ENCODE data around the gene MTMR3. TPM values are rescaled to one million over a fixed set of nuclear protein-coding genes. Genes with fewer than 3 reads are reported as not detected.

MTMR3 gene
- total RNA-seq, 1 donor, result 36.9 TPM

GRCh38 chr22:30033137-30033536 is 150.2 kb downstream of the MTMR3 start:
- DNase-seq (ENCODE audit: insufficient read length, low spot score, missing footprints), result no peak
- no peaks in the 10 kb centered on the region for H4K20me1 ChIP-seq (ENCODE audit: insufficient read depth, low read length)
- H3K4me2 ChIP-seq (ENCODE audit: insufficient read depth, low read length), result no peak overlapping the region
- no peak overlapping the region for H3K4me3 ChIP-seq (ENCODE audit: insufficient read depth, low read length)
- no peak overlapping the region for H3K27ac ChIP-seq (ENCODE audit: low read depth, low read length)
- TF ChIP-seq, protein P1, sequence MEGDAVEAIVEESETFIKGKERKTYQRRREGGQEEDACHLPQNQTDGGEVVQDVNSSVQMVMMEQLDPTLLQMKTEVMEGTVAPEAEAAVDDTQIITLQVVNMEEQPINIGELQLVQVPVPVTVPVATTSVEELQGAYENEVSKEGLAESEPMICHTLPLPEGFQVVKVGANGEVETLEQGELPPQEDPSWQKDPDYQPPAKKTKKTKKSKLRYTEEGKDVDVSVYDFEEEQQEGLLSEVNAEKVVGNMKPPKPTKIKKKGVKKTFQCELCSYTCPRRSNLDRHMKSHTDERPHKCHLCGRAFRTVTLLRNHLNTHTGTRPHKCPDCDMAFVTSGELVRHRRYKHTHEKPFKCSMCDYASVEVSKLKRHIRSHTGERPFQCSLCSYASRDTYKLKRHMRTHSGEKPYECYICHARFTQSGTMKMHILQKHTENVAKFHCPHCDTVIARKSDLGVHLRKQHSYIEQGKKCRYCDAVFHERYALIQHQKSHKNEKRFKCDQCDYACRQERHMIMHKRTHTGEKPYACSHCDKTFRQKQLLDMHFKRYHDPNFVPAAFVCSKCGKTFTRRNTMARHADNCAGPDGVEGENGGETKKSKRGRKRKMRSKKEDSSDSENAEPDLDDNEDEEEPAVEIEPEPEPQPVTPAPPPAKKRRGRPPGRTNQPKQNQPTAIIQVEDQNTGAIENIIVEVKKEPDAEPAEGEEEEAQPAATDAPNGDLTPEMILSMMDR (IDR thresholded peaks at IDR 0.05; ENCODE audit: extremely low read depth, low read depth, low read length), result no peak
- H3K27me3 ChIP-seq (ENCODE audit: insufficient read depth, low read length), result no peaks in the 10 kb centered on the region
- H3K4me1 ChIP-seq (ENCODE audit: insufficient read depth, low read length), result peaks cover 10% of the 10 kb centered on the region
- no peaks in the 10 kb centered on the region for H3K79me2 ChIP-seq (ENCODE audit: insufficient read depth, low read length)
- no peaks in the 10 kb centered on the region for H3K9me3 ChIP-seq (ENCODE audit: low read depth, low read length)
- H2AFZ ChIP-seq (ENCODE audit: low read length), result no peak overlapping the region
- peaks cover 13% of the 10 kb centered on the region for H3K36me3 ChIP-seq (ENCODE audit: insufficient read depth, low read length)

DNA sequence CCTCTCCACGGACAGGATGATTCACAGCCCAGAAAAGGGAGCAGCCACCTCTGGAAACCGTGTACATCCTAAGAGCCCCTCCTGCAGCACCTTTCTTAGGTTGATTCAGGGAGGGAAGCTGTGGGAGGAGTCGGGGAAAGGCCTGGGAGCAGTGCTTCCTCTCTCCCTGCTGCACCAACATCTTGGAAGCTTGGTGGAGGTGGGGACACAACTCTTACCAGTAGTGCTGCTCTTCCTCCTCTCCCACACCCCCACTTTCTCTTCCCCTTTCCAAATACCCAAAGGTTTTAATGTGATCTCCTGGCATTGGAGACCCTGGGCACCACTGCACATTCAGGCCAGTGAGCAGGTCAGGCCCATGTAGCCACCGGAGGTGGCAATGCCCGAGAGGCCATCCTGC is 150.9 kb downstream of the MTMR3 start:
- Histone ChIP-seq H3K79me2 (ENCODE audit: insufficient read depth, low read length) (no peaks in the 10 kb centered on the region), H2AFZ (ENCODE audit: low read length) (no peak overlapping the region), H3K9me3 (ENCODE audit: low read depth, low read length) (no peaks in the 10 kb centered on the region), H3K36me3 (ENCODE audit: insufficient read depth, low read length) (peaks cover 8% of the 10 kb centered on the region), H4K20me1 (ENCODE audit: insufficient read depth, low read length) (no peaks in the 10 kb centered on the region), H3K4me2 (ENCODE audit: insufficient read depth, low read length) (no peak overlapping the region), H3K4me1 (ENCODE audit: insufficient read depth, low read length) (peaks cover 16% of the 10 kb centered on the region), H3K27ac (ENCODE audit: low read depth, low read length) (no peak overlapping the region), H3K4me3 (ENCODE audit: insufficient read depth, low read length) (no peak overlapping the region), H3K27me3 (ENCODE audit: insufficient read depth, low read length) (no peaks in the 10 kb centered on the region)
- TF ChIP-seq, protein P1 (IDR thresholded peaks at IDR 0.05; ENCODE audit: extremely low read depth, low read depth, low read length), result no peak
- DNase-seq (ENCODE audit: insufficient read length, low spot score, missing footprints), result no peak

DNA sequence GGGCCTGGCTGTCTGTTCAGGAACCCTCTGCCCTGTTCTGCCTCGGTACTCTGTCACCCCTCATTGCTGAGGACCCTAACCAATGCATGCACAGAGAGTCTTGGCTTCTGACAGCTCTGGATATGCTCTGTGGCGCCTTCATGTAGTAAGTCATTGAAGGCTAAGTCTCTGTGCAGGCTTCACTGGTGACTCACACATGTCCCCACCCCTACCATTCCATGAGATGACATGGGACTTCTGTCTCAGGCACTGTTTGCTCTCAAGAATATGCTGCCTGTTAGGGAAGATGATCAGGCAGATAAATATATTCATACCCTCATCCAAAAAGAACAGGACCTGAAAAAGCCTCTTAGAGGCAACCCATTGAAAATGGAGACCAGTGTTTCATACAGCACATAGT is 153.7 kb downstream of the MTMR3 start:
- DNase-seq (ENCODE audit: insufficient read length, low spot score, missing footprints), result peak; percentile 77
- Histone ChIP-seq H3K4me1 (ENCODE audit: insufficient read depth, low read length) (peaks cover 16% of the 10 kb centered on the region), H3K79me2 (ENCODE audit: insufficient read depth, low read length) (no peaks in the 10 kb centered on the region), H3K27me3 (ENCODE audit: insufficient read depth, low read length) (no peaks in the 10 kb centered on the region), H3K4me3 (ENCODE audit: insufficient read depth, low read length) (no peak overlapping the region), H3K36me3 (ENCODE audit: insufficient read depth, low read length) (no peaks in the 10 kb centered on the region), H3K9me3 (ENCODE audit: low read depth, low read length) (no peaks in the 10 kb centered on the region), H2AFZ (ENCODE audit: low read length) (no peak overlapping the region), H3K27ac (ENCODE audit: low read depth, low read length) (no peak overlapping the region), H4K20me1 (ENCODE audit: insufficient read depth, low read length) (no peaks in the 10 kb centered on the region), H3K4me2 (ENCODE audit: insufficient read depth, low read length) (no peak overlapping the region)
- TF ChIP-seq, protein P1 (IDR thresholded peaks at IDR 0.05; ENCODE audit: extremely low read depth, low read depth, low read length), result no peak

- no peaks in the 10 kb centered on the region for H4K20me1 ChIP-seq (ENCODE audit: insufficient read depth, low read length)
- H3K4me1 ChIP-seq (ENCODE audit: insufficient read depth, low read length), result peaks cover 16% of the 10 kb centered on the region
- no peak overlapping the region for H3K4me2 ChIP-seq (ENCODE audit: insufficient read depth, low read length)
- H3K27me3 ChIP-seq (ENCODE audit: insufficient read depth, low read length), result no peaks in the 10 kb centered on the region
- no peaks in the 10 kb centered on the region for H3K9me3 ChIP-seq (ENCODE audit: low read depth, low read length)
- H3K36me3 ChIP-seq (ENCODE audit: insufficient read depth, low read length), result no peaks in the 10 kb centered on the region
- peak overlapping the region; percentile 25 for H3K27ac ChIP-seq (ENCODE audit: low read depth, low read length)
- no peak overlapping the region for H3K4me3 ChIP-seq (ENCODE audit: insufficient read depth, low read length)
- H3K79me2 ChIP-seq (ENCODE audit: insufficient read depth, low read length), result no peaks in the 10 kb centered on the region
- DNase-seq (ENCODE audit: insufficient read length, low spot score, missing footprints), result peak; percentile 92
- no peak overlapping the region for H2AFZ ChIP-seq (ENCODE audit: low read length)
- TF ChIP-seq, protein P1 (IDR thresholded peaks at IDR 0.05; ENCODE audit: extremely low read depth, low read depth, low read length), result no peak
These were observed 155.2 kb downstream of the MTMR3 start for GRCh38 chr22:30038219-30038618.

Data from osteoblast (primary cell).